Neural progenitor cell (in vitro differentiated cells): ENCODE results near the gene STAC. TPM values are rescaled to one million over a fixed set of nuclear protein-coding genes. Genes with fewer than 3 reads are reported as not detected.

Experiments used
- DNase-seq: peaks from one replicate; pipeline ENCODE4 v3.0.0-alpha.2; 2016; ENCODE audit warnings: low spot score
- H2AFZ ChIP-seq: fragments of 200-600 bp; sonication (generic); replicated peaks from 2 replicates; pipeline ENCODE4 v1.6.1; 2016; ENCODE audit warnings: antibody characterized with exemption
- H3F3A ChIP-seq: fragments of 200-600 bp; sonication (generic); 2 replicates; pipeline ENCODE4 v1.6.1; 2016; ENCODE audit warnings: antibody characterized with exemption, low read depth
- H3K27ac ChIP-seq: fragments of 200-600 bp; sonication (generic); 2 replicates; pipeline ENCODE4 v1.5.1; 2016; ENCODE audit warnings: mild to moderate bottlenecking
- H3K27me3 ChIP-seq: fragments of 200-600 bp; sonication (generic); 2 replicates; pipeline ENCODE4 v1.6.1; 2016; ENCODE audit warnings: mild to moderate bottlenecking, moderate library complexity
- H3K36me3 ChIP-seq: fragments of 200-600 bp; sonication (generic); 2 replicates; pipeline ENCODE4 v1.5.1; 2016
- H3K4me1 ChIP-seq: fragments of 200-600 bp; sonication (generic); 2 replicates; pipeline ENCODE4 v1.6.1; 2016; ENCODE audit warnings: mixed run types
- H3K4me2 ChIP-seq: fragments of 200-600 bp; sonication (generic); 2 replicates; pipeline ENCODE4 v1.6.1; 2016
- H3K4me3 ChIP-seq: fragments of 200-600 bp; sonication (generic); 2 replicates; pipeline ENCODE4 v1.5.1; 2016
- H3K79me2 ChIP-seq: fragments of 200-600 bp; sonication (generic); 2 replicates; pipeline ENCODE4 v1.6.1; 2016; ENCODE audit warnings: low read depth
- H3K9ac ChIP-seq: fragments of 200-600 bp; sonication (generic); 2 replicates; pipeline ENCODE4 v1.6.1; 2016
- H3K9me3 ChIP-seq: fragments of 200-600 bp; sonication (generic); 2 replicates; pipeline ENCODE4 v1.5.1; 2016; ENCODE audit warnings: low read depth
- H4K20me1 ChIP-seq: fragments of 200-600 bp; sonication (generic); 2 replicates; pipeline ENCODE4 v1.6.1; 2016; ENCODE audit warnings: low read depth
- H3K27ac Mint-ChIP-seq: 3 replicates; pipeline ENCODE4 v1.8.0; 2021; ENCODE audit warnings: mixed read lengths
- H3K27me3 Mint-ChIP-seq: 2 replicates; pipeline ENCODE4 v1.8.0; 2022; ENCODE audit warnings: low read depth, mild to moderate bottlenecking, inconsistent platforms, moderate library complexity, mixed read lengths; ENCODE audit not compliant: insufficient read depth
- H3K36me3 Mint-ChIP-seq: 3 replicates; pipeline ENCODE4 v1.8.0; 2021; ENCODE audit warnings: mixed read lengths
- H3K4me1 Mint-ChIP-seq: 3 replicates; pipeline ENCODE4 v1.8.0; 2021; ENCODE audit warnings: mixed read lengths
- H3K4me3 Mint-ChIP-seq: 3 replicates; pipeline ENCODE4 v1.8.0; 2021; ENCODE audit warnings: mild to moderate bottlenecking, moderate library complexity, mixed read lengths
- H3K9me3 Mint-ChIP-seq: 3 replicates; pipeline ENCODE4 v1.8.0; 2020; ENCODE audit warnings: mixed read lengths
- EZH2 ChIP-seq: fragments of 200-600 bp; sonication (generic); IDR thresholded peaks from 2 replicates; pipeline ENCODE4 v1.6.1; 2017; ENCODE audit warnings: antibody characterized with exemption, mild to moderate bottlenecking, moderate library complexity
- EZH2phosphoT487 ChIP-seq: fragments of 200-600 bp; sonication (generic); IDR thresholded peaks from 2 replicates; pipeline ENCODE4 v1.6.1; 2017; ENCODE audit warnings: antibody characterized with exemption
- total RNA-seq: library from RNA; depleted of rRNA; stranded (reverse); fragments of >200 nt; gene quantifications from 2 replicates; pipeline ENCODE4 v1.2.3, GENCODE V29; 2015; ENCODE audit warnings: low replicate concordance
- TF ChIP-seq, protein P1 (sequence below): fragments of 200-600 bp; sonication (generic); IDR thresholded peaks from 2 replicates; pipeline ENCODE4 v1.5.1; 2017; ENCODE audit warnings: antibody characterized with exemption, mild to moderate bottlenecking

The STAC gene
- total RNA-seq, 1 donor from 2014 or later: 6.5 TPM

DNA sequence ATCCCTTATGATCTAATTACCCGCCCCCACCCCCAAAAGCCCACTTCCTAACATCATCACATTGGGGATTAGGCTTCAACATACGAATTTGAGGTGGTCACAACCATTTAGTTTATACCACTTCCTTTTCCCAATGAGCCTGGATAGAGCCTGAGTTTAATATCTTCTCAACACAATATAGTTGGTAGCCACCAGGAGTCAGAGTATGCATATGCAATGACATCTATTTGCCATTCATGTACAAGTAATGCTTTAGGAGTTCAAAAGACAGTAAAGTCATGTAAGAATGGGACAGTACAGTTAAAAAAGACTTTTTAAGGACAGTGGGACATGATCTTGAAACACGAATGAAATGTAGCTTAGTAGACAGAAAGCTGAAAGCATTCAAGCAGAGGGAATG is 211.7 kb downstream of the STAC start:
- DNase-seq: no peak
- Histone ChIP-seq H3K79me2 (no peaks in the 10 kb centered on the region), H3K36me3 (no peaks in the 10 kb centered on the region), H3K27me3 (no peaks in the 10 kb centered on the region), H3F3A (no peaks in the 10 kb centered on the region), H3K9ac (no peak overlapping the region), H3K9me3 (no peaks in the 10 kb centered on the region), H3K27ac (no peak overlapping the region), H3K4me1 (no peaks in the 10 kb centered on the region), H2AFZ (no peak overlapping the region), H4K20me1 (no peaks in the 10 kb centered on the region), H3K4me2 (no peak overlapping the region), H3K4me3 (no peak overlapping the region)
- H3K36me3 Mint-ChIP-seq: no peaks in the 10 kb centered on the region
- no peak for TF ChIP-seq EZH2
- no peak for TF ChIP-seq EZH2phosphoT487
- TF ChIP-seq, protein P1, sequence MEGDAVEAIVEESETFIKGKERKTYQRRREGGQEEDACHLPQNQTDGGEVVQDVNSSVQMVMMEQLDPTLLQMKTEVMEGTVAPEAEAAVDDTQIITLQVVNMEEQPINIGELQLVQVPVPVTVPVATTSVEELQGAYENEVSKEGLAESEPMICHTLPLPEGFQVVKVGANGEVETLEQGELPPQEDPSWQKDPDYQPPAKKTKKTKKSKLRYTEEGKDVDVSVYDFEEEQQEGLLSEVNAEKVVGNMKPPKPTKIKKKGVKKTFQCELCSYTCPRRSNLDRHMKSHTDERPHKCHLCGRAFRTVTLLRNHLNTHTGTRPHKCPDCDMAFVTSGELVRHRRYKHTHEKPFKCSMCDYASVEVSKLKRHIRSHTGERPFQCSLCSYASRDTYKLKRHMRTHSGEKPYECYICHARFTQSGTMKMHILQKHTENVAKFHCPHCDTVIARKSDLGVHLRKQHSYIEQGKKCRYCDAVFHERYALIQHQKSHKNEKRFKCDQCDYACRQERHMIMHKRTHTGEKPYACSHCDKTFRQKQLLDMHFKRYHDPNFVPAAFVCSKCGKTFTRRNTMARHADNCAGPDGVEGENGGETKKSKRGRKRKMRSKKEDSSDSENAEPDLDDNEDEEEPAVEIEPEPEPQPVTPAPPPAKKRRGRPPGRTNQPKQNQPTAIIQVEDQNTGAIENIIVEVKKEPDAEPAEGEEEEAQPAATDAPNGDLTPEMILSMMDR: no peak
- no peak overlapping the region for H3K4me3 Mint-ChIP-seq
- H3K27me3 Mint-ChIP-seq: no peaks in the 10 kb centered on the region
- no peaks in the 10 kb centered on the region for H3K4me1 Mint-ChIP-seq
- H3K9me3 Mint-ChIP-seq: peaks cover 5% of the 10 kb centered on the region
- no peak overlapping the region for H3K27ac Mint-ChIP-seq

DNA sequence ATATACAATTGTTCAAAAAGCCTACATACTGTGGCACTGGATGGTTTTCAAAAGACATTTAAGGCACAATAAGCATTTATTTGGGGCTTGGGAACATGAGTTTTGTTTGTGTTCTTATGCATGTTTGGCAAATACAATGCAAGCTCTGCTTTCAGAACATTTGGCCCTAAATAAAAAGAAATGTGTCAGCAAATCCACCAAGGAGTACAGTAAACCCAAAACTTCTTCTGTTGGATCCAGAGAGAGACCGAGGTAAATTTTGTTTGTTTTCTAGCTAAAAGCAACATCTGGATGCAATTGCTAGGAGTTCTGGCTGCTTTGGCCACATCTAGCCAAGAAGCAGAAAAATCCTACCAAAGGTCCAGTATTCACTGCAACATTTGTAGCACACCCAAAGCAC is 215.2 kb downstream of the STAC start:
- Histone ChIP-seq H3F3A (no peaks in the 10 kb centered on the region), H3K79me2 (no peaks in the 10 kb centered on the region), H2AFZ (no peak overlapping the region), H3K4me1 (no peaks in the 10 kb centered on the region), H3K4me3 (no peak overlapping the region), H3K27ac (no peak overlapping the region), H3K27me3 (no peaks in the 10 kb centered on the region), H3K36me3 (no peaks in the 10 kb centered on the region), H4K20me1 (no peaks in the 10 kb centered on the region), H3K9me3 (no peaks in the 10 kb centered on the region), H3K4me2 (no peak overlapping the region), H3K9ac (no peak overlapping the region)
- DNase-seq: no peak
- no peaks in the 10 kb centered on the region for H3K27me3 Mint-ChIP-seq
- no peak overlapping the region for H3K27ac Mint-ChIP-seq
- TF ChIP-seq EZH2phosphoT487: no peak
- TF ChIP-seq, protein P1: no peak
- TF ChIP-seq EZH2: no peak
- H3K36me3 Mint-ChIP-seq: no peaks in the 10 kb centered on the region
- H3K9me3 Mint-ChIP-seq: no peaks in the 10 kb centered on the region
- no peak overlapping the region for H3K4me3 Mint-ChIP-seq
- H3K4me1 Mint-ChIP-seq: no peaks in the 10 kb centered on the region

DNA sequence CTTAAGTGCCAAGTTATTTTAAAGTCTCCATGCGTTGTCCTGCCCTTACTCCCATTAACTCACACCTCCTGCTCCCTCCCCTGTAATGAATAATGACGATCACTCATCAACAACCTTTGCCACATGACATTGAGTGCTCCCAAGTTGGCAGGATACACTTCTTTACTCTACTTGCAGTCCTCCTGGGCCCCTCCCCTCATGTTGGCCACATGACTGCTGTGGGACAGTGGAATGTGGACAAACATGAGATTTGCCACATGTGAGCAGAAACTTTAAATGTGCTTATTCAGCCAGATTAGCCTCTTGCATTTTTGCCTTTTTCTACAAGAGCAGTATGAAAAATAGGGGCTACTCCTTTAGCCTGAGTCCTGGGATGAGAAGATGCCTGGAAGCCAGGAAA is 216.1 kb downstream of the STAC start:
- Histone ChIP-seq H4K20me1 (no peaks in the 10 kb centered on the region), H2AFZ (no peak overlapping the region), H3K9ac (no peak overlapping the region), H3K4me1 (no peaks in the 10 kb centered on the region), H3K36me3 (no peaks in the 10 kb centered on the region), H3K27me3 (no peaks in the 10 kb centered on the region), H3F3A (no peaks in the 10 kb centered on the region), H3K27ac (no peak overlapping the region), H3K9me3 (no peaks in the 10 kb centered on the region), H3K4me3 (no peak overlapping the region), H3K79me2 (no peaks in the 10 kb centered on the region), H3K4me2 (no peak overlapping the region)
- TF ChIP-seq EZH2phosphoT487 (no peak), EZH2 (no peak)
- TF ChIP-seq, protein P1: no peak
- Mint-ChIP-seq H3K27ac (no peak overlapping the region), H3K27me3 (no peaks in the 10 kb centered on the region), H3K36me3 (no peaks in the 10 kb centered on the region), H3K4me1 (no peaks in the 10 kb centered on the region), H3K4me3 (no peak overlapping the region), H3K9me3 (no peaks in the 10 kb centered on the region)
- no peak for DNase-seq
